NCI-H69 (cell line): Measurements from ENCODE around the gene CAMK1.
A peak's percentile ranks its signal among the peaks of the same experiment; 100 is the strongest.
"Not testable (repeated sequence)": the region's sequence is repeated elsewhere in the genome, so short reads cannot be mapped to it uniquely, and the experiment has no call there.

Experiments
- DNase-seq: peaks from one replicate; lab custom pipeline; 2025; lab: John Stamatoyannopoulos, UW

The CAMK1 gene

GRCh38 chr3:9776896-9777693 is 7.3 kb upstream of the CAMK1 start:
- DNase-seq: no peak

GRCh38 chr3:9771007-9771406 is 1.3 kb upstream of the CAMK1 start:
- DNase-seq: not testable (repeated sequence)

- DNase-seq: peak; percentile 4
These were observed 597 bp upstream of the CAMK1 start for GRCh38 chr3:9770276-9770812.

- DNase-seq: no peak
These were observed 735 bp downstream of the CAMK1 start for GRCh38 chr3:9769012-9769411.

- DNase-seq: no peak
These were observed 1.5 kb downstream of the CAMK1 start for GRCh38 chr3:9768141-9768775.

GRCh38 chr3:9767418-9767817 is 2.3 kb downstream of the CAMK1 start:
- no peak for DNase-seq

GRCh38 chr3:9765865-9766264 is 3.9 kb downstream of the CAMK1 start:
- peak; percentile 6 for DNase-seq

GRCh38 chr3:9762871-9763270 is 6.9 kb downstream of the CAMK1 start:
- DNase-seq: no peak

- no peak for DNase-seq
These were observed 7.8 kb downstream of the CAMK1 start for GRCh38 chr3:9761919-9762318.

GRCh38 chr3:9760779-9761505 is 8.8 kb downstream of the CAMK1 start:
- no peak for DNase-seq

GRCh38 chr3:9757427-9757826 is 12.3 kb downstream of the CAMK1 start:
- no peak for DNase-seq

- no peak for DNase-seq
These were observed 15.1 kb downstream of the CAMK1 start for GRCh38 chr3:9754678-9755077.

- DNase-seq: no peak
These were observed 19.0 kb downstream of the CAMK1 start for GRCh38 chr3:9750556-9751411.

- peak; percentile 97 for DNase-seq
These were observed 19.8 kb downstream of the CAMK1 start, which contains the start of gene OGG1 for GRCh38 chr3:9749645-9750555. Gene OGG1 (plus strand): TSS chr3:9749952. CDS start chr3:9750287, 335 bp downstream.

GRCh38 chr3:9749296-9749644 is 20.5 kb downstream of the CAMK1 start:
- no peak for DNase-seq

- no peak for DNase-seq
These were observed 21.7 kb downstream of the CAMK1 start for GRCh38 chr3:9748031-9748430.

- no peak for DNase-seq
These were observed 22.5 kb downstream of the CAMK1 start for GRCh38 chr3:9747267-9747666.

GRCh38 chr3:9746330-9746729 is 23.4 kb downstream of the CAMK1 start:
- no peak for DNase-seq

- no peak for DNase-seq
These were observed 24.2 kb downstream of the CAMK1 start for GRCh38 chr3:9745521-9745920.

GRCh38 chr3:9744162-9744561 is 25.6 kb downstream of the CAMK1 start:
- no peak for DNase-seq

- no peak for DNase-seq
These were observed 26.2 kb downstream of the CAMK1 start for GRCh38 chr3:9743548-9743947.
